Parathyroid adenoma (tissue), 2 donors: Measurements from ENCODE around the gene ZNF236.

Source experiments
- H2AFZ ChIP-seq: fragments of 300-600 bp; sonication (generic); one replicate; pipeline ENCODE4 v1.7.0; 2017; ENCODE audit warnings: antibody characterized with exemption, mild to moderate bottlenecking
- H3K27ac ChIP-seq: fragments of 300-600 bp; sonication (generic); one replicate; pipeline ENCODE4 v1.7.0; 2017
- H3K27me3 ChIP-seq: fragments of 300-600 bp; sonication (generic); one replicate; pipeline ENCODE4 v1.7.0; 2017; ENCODE audit warnings: low read length; ENCODE audit not compliant: control insufficient read depth, insufficient read depth
- H3K36me3 ChIP-seq: fragments of 300-600 bp; sonication (generic); one replicate; pipeline ENCODE4 v1.7.0; 2017; ENCODE audit warnings: low read length; ENCODE audit not compliant: control insufficient read depth, insufficient read depth
- H3K4me1 ChIP-seq: fragments of 300-600 bp; sonication (generic); one replicate; pipeline ENCODE4 v1.7.0; 2017; ENCODE audit warnings: control low read depth
- H3K4me2 ChIP-seq: fragments of 300-600 bp; sonication (generic); one replicate; pipeline ENCODE4 v1.7.0; 2017; ENCODE audit warnings: low read length
- H3K4me3 ChIP-seq: fragments of 300-600 bp; sonication (generic); one replicate; pipeline ENCODE4 v1.7.0; 2017; ENCODE audit warnings: low read depth, low read length
- H3K79me2 ChIP-seq: fragments of 300-600 bp; sonication (generic); one replicate; pipeline ENCODE4 v1.7.0; 2017; ENCODE audit warnings: control low read depth
- H3K9ac ChIP-seq: fragments of 300-600 bp; sonication (generic); one replicate; pipeline ENCODE4 v1.7.0; 2017; ENCODE audit warnings: mild to moderate bottlenecking
- H3K9me3 ChIP-seq: fragments of 300-600 bp; sonication (generic); one replicate; pipeline ENCODE4 v1.7.0; 2017; ENCODE audit warnings: low read length; ENCODE audit not compliant: control insufficient read depth
- CTCF ChIP-seq: fragments of 300-600 bp; sonication (generic); IDR thresholded peaks from one replicate; pipeline ENCODE4 v1.7.0; 2017; ENCODE audit warnings: antibody characterized with exemption, mild to moderate bottlenecking
- donor health status: primary hyperparathyroidism.

ZNF236 gene

GRCh38 chr18:76977684-76978232 is 155.4 kb downstream of the ZNF236 start:
- Histone ChIP-seq H3K27ac (peak overlapping the region; percentile 76), H2AFZ (peak overlapping the region; percentile 21), H3K9me3 (no peaks in the 10 kb centered on the region), H3K4me1 (peaks cover 12% of the 10 kb centered on the region), H3K79me2 (no peaks in the 10 kb centered on the region), H3K9ac (no peak overlapping the region), H3K4me3 (no peak overlapping the region), H3K4me2 (peak overlapping the region; percentile 82), H3K36me3 (no peaks in the 10 kb centered on the region), H3K27me3 (no peaks in the 10 kb centered on the region)
- TF ChIP-seq CTCF, result no peak

- Histone ChIP-seq H3K4me1 (peaks cover 14% of the 10 kb centered on the region), H2AFZ (no peak overlapping the region), H3K79me2 (no peaks in the 10 kb centered on the region), H3K27ac (no peak overlapping the region), H3K4me2 (no peak overlapping the region), H3K9ac (no peak overlapping the region), H3K4me3 (no peak overlapping the region), H3K36me3 (no peaks in the 10 kb centered on the region), H3K27me3 (no peaks in the 10 kb centered on the region), H3K9me3 (no peaks in the 10 kb centered on the region)
- no peak for TF ChIP-seq CTCF
These were observed 156.3 kb downstream of the ZNF236 start for GRCh38 chr18:76978616-76979015.

- no peak overlapping the region for H2AFZ ChIP-seq
- H3K9ac ChIP-seq, result no peak overlapping the region
- H3K4me2 ChIP-seq, result no peak overlapping the region
- H3K36me3 ChIP-seq, result no peaks in the 10 kb centered on the region
- peaks cover 15% of the 10 kb centered on the region for H3K4me1 ChIP-seq
- H3K9me3 ChIP-seq, result no peaks in the 10 kb centered on the region
- no peak overlapping the region for H3K4me3 ChIP-seq
- TF ChIP-seq CTCF, result no peak
- H3K79me2 ChIP-seq, result no peaks in the 10 kb centered on the region
- no peak overlapping the region for H3K27ac ChIP-seq
- no peaks in the 10 kb centered on the region for H3K27me3 ChIP-seq
These were observed 156.9 kb downstream of the ZNF236 start for GRCh38 chr18:76979111-76979751.

GRCh38 chr18:76979906-76980305 is 157.5 kb downstream of the ZNF236 start:
- Histone ChIP-seq H3K79me2 (no peaks in the 10 kb centered on the region), H3K4me2 (no peak overlapping the region), H3K36me3 (no peaks in the 10 kb centered on the region), H3K4me1 (peaks cover 15% of the 10 kb centered on the region), H3K27ac (no peak overlapping the region), H3K27me3 (no peaks in the 10 kb centered on the region), H3K9me3 (no peaks in the 10 kb centered on the region), H2AFZ (no peak overlapping the region), H3K4me3 (no peak overlapping the region), H3K9ac (no peak overlapping the region)
- no peak for TF ChIP-seq CTCF
